ENCODE measurements around the gene TRIM39. TPM values are rescaled to one million over a fixed set of nuclear protein-coding genes. Genes with fewer than 3 reads are reported as not detected.
"Not testable (repeated sequence)": the region's sequence is repeated elsewhere in the genome, so short reads cannot be mapped to it uniquely, and the experiment has no call there.

The TRIM39 gene
- total RNA-seq, 1 donor from 2014 or later, result 11.6 TPM

- not testable (repeated sequence) for DNase-seq
These were observed 42.6 kb downstream of the TRIM39 start for GRCh38 chr6:30369280-30369679.

GRCh38 chr6:30378290-30378937, 51.7 kb downstream of the TRIM39 start:
- DNase-seq, result peak; percentile 30

DNA sequence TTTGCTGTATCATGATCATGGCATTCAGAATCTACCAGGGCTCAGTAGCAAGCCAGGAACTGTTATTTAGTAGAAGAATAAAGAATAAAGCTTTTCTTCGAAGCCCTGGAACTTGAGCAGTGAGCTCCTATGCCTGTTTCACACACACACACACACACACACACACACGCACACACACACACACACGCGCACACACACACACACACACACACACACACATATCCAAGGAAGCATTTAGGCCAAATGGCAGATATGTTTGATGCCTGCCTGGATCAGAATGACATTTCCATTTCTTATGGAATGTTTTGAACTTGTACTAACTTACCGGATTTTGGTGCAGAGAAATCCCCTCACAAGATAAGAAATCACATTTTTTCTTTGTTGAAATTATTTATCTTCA, 53.7 kb downstream of the TRIM39 start:
- no peak for DNase-seq

DNA sequence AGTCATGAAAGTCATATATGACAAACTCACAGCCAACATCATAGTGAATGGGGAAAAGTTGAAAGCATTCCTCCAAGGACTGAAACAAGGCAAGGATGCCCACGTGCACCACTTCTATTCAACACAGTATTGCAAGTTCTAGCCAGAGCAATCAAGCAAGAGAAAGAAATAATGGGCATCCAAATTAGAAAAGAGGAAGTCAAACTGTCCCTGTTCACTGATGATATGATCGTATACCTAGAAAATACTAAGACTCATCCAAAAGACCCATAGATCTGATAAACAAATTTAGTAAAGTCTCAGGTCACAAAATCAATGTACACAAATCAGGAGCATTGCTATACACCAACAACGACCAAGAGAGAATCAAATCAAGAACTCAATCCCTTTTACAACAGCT, 59.4 kb downstream of the TRIM39 start:
- no peak for DNase-seq

DNA sequence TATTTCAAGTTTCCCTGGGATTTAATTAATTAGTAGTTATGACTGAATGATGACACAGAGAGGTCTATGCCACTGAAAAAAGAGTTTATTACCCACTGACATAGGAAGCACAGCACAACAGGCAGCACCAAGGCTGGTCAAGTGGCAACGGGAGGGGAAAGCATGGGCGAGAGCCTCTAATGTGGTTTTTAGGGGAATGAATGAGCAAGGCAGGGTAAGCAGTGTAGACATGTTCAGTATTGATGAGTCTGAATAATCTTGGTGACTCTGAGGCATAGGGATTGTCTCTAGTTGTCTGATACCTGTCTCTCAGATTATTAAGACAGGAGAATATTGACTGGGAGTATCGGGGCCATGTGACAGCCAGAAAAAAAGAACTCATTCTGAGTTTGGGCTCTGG, 64.5 kb downstream of the TRIM39 start:
- no peak for DNase-seq

Other genes starting within 250 kb of the TRIM39 start
- not detected in 2 replicates for gene TRIM31, start 213.8 kb upstream of the TRIM39 start, total RNA-seq
- not detected in 2 replicates for gene TRIM40, start 190.8 kb upstream of the TRIM39 start, total RNA-seq
- gene TRIM10, start 165.7 kb upstream of the TRIM39 start, total RNA-seq, result not detected in 2 replicates
- gene TRIM15, start 163.4 kb upstream of the TRIM39 start, total RNA-seq, result not detected in 2 replicates
- 29.3 and 39.0 TPM in 2 replicates for gene TRIM26, start 113.5 kb upstream of the TRIM39 start, total RNA-seq
- gene RPP21, start 18.2 kb downstream of the TRIM39 start, total RNA-seq, result 17.5 and 26.9 TPM in 2 replicates
- 717 and 1,065 TPM in 2 replicates for gene HLA-E, start 162.6 kb downstream of the TRIM39 start, total RNA-seq
- 53.1 and 63.0 TPM in 2 replicates for gene GNL1, start 229.6 kb downstream of the TRIM39 start, total RNA-seq
- 2.9 and 3.5 TPM in 2 replicates for gene PRR3, start 230.4 kb downstream of the TRIM39 start, total RNA-seq
- 49.5 and 70.3 TPM in 2 replicates for gene ABCF1, start 244.5 kb downstream of the TRIM39 start, total RNA-seq